Smooth muscle cell (in vitro differentiated cells): ENCODE data around the gene EXD2. TPM values are rescaled to one million over a fixed set of nuclear protein-coding genes. Genes with fewer than 3 reads are reported as not detected.

Source experiments
- DNase-seq: peaks from one replicate; lab custom pipeline; 2025; ENCODE audit not compliant: unreplicated experiment; lab: John Stamatoyannopoulos, UW
- H2AFZ ChIP-seq: fragments of 200-600 bp; sonication (generic); 2 replicates; pipeline ENCODE4 v1.6.0; 2016; ENCODE audit warnings: antibody characterized with exemption, low read depth, mild to moderate bottlenecking
- H3F3A ChIP-seq: fragments of 200-600 bp; sonication (generic); 2 replicates; pipeline ENCODE4 v1.6.0; 2017; ENCODE audit warnings: antibody characterized with exemption, low read depth
- H3K27ac ChIP-seq: fragments of 200-600 bp; sonication (generic); 2 replicates; pipeline ENCODE4 v1.5.1; 2016; ENCODE audit warnings: low read depth, mild to moderate bottlenecking
- H3K27me3 ChIP-seq: fragments of 200-600 bp; sonication (generic); 2 replicates; pipeline ENCODE4 v1.6.1; 2016; ENCODE audit warnings: low read depth, mild to moderate bottlenecking
- H3K36me3 ChIP-seq: fragments of 200-600 bp; sonication (generic); 2 replicates; pipeline ENCODE4 v1.5.1; 2016; ENCODE audit warnings: low read depth
- H3K4me1 ChIP-seq: fragments of 200-600 bp; sonication (generic); 2 replicates; pipeline ENCODE4 v1.5.1; 2016; ENCODE audit warnings: low read depth
- H3K4me2 ChIP-seq: fragments of 200-600 bp; sonication (generic); 2 replicates; pipeline ENCODE4 v1.6.0; 2016; ENCODE audit warnings: mild to moderate bottlenecking
- H3K4me3 ChIP-seq: fragments of 200-600 bp; sonication (generic); 2 replicates; pipeline ENCODE4 v1.5.1; 2016; ENCODE audit warnings: mild to moderate bottlenecking
- H3K79me2 ChIP-seq: fragments of 200-600 bp; sonication (generic); 2 replicates; pipeline ENCODE4 v1.6.0; 2016; ENCODE audit warnings: low read depth, mild to moderate bottlenecking
- H3K9ac ChIP-seq: fragments of 200-600 bp; sonication (generic); 2 replicates; pipeline ENCODE4 v1.6.0; 2016; ENCODE audit warnings: low read depth
- H3K9me3 ChIP-seq: fragments of 200-600 bp; sonication (generic); replicated peaks from 2 replicates; pipeline ENCODE4 v1.5.1; 2016; ENCODE audit warnings: low read depth
- H4K20me1 ChIP-seq: fragments of 200-600 bp; sonication (generic); 2 replicates; pipeline ENCODE4 v1.6.0; 2016; ENCODE audit warnings: low read depth
- WGBS: methylation state at CpG from one replicate; pipeline ENCODE4 v1.1.7; 2016; ENCODE audit warnings: low lambda C conversion rate; 5-methylcytosine and 5-hydroxymethylcytosine counted together
- polyA plus RNA-seq: library from polyadenylated mRNA; unstranded; fragments of >200 nt; fragmentation: Nextera tagmentation; extraction: Ambion mirVana; gene quantifications from 2 replicates; pipeline ENCODE4 v1.2.1, GENCODE V29; 2016
- total RNA-seq: library from RNA; depleted of rRNA; stranded (reverse); fragments of >200 nt; gene quantifications from 2 replicates; pipeline ENCODE4 v1.2.3, GENCODE V29; 2014
- TF ChIP-seq, protein P1 (sequence below): fragments of 200-600 bp; sonication (generic); IDR thresholded peaks from 2 replicates; pipeline ENCODE4 v1.5.1; 2017; ENCODE audit warnings: borderline replicate concordance, mild to moderate bottlenecking, antibody characterized with exemption; ENCODE audit not compliant: insufficient read depth, poor library complexity, severe bottlenecking

EXD2 gene
- total and polyA plus RNA-seq, 2 experiments from 2014 or later = 12.0 to 12.5 TPM

DNA sequence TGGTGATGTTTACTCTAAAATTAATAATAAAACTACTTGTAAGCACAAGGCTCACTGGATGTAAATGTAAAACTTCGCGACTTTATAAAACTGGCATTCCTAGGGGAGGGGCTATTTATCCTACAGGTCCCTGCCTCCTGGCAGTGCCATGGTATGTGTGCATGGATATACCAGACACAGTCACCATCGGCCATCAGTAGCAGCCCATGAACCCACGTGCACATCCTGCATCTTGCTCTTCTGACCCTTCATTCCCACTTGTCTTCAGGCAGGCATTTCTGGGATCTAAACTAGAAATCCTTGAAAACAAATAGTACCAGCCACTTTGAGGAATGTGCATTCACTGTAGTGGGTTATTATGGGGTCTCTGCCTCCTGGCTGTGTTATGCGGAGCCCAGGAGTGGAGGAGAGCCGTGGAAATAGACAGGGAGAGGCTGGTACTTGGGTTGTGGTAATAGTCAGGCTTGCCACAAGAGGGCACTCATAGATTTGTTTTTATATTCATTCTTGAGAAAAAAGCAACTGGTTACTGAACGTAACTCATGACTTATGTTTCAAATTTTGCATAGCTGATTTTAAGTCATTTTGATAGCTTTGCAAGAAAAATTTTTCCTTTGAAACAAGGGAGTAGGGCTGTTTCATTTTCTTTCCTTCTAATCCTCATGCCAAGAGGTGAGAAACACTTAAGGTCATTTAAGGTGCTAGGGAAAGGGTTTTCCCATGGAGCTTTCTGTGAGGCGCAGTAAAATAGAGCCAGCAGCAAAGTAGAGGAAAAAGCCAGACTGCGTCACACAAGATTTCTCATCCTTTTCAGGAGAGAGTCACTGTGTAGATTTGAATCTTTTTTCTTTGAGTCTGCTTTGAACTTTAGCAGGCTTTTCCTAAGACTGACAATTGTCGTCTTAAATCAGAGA lies 51.3 kb downstream of the EXD2 start:
- Histone ChIP-seq H3K4me3 (no peak overlapping the region), H3K9me3 (no peaks in the 10 kb centered on the region), H2AFZ (no peak overlapping the region), H3K36me3 (peaks cover 11% of the 10 kb centered on the region), H3K79me2 (no peaks in the 10 kb centered on the region), H3K4me2 (no peak overlapping the region), H3K4me1 (no peaks in the 10 kb centered on the region), H3K27me3 (no peaks in the 10 kb centered on the region), H3K27ac (no peak overlapping the region), H3K9ac (no peak overlapping the region), H3F3A (no peaks in the 10 kb centered on the region), H4K20me1 (no peaks in the 10 kb centered on the region)
- no peak for DNase-seq
- WGBS = 76% methylated on average over 10 of the region's 10 CpGs
- TF ChIP-seq, protein P1, sequence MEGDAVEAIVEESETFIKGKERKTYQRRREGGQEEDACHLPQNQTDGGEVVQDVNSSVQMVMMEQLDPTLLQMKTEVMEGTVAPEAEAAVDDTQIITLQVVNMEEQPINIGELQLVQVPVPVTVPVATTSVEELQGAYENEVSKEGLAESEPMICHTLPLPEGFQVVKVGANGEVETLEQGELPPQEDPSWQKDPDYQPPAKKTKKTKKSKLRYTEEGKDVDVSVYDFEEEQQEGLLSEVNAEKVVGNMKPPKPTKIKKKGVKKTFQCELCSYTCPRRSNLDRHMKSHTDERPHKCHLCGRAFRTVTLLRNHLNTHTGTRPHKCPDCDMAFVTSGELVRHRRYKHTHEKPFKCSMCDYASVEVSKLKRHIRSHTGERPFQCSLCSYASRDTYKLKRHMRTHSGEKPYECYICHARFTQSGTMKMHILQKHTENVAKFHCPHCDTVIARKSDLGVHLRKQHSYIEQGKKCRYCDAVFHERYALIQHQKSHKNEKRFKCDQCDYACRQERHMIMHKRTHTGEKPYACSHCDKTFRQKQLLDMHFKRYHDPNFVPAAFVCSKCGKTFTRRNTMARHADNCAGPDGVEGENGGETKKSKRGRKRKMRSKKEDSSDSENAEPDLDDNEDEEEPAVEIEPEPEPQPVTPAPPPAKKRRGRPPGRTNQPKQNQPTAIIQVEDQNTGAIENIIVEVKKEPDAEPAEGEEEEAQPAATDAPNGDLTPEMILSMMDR = peak; percentile 70

DNA sequence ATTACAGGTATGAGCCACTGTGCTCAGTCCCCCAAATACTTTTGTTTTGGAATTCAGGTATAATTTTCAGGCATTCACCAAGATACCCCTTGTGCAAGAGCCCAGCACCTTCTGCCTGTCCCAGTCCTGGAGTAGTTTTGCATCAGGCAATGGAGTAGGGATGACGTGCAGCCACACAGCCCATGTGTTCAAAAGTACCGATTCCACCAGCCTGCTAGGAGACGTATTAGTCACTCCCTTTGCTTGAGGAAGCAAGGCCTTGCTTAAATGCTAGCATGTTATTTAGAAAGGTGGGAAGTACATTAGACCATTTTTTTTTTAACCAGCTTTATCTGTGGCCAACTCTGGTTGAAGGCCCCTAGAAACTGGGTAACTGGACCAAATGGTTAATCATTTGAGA lies 53.6 kb downstream of the EXD2 start:
- 84% methylated on average over 3 of the region's 3 CpGs for WGBS
- H3K4me2 ChIP-seq = no peak overlapping the region
- no peaks in the 10 kb centered on the region for H3F3A ChIP-seq
- H3K27me3 ChIP-seq = no peaks in the 10 kb centered on the region
- no peaks in the 10 kb centered on the region for H3K36me3 ChIP-seq
- no peak for DNase-seq
- no peak overlapping the region for H2AFZ ChIP-seq
- no peak overlapping the region for H3K27ac ChIP-seq
- H3K79me2 ChIP-seq = no peaks in the 10 kb centered on the region
- TF ChIP-seq, protein P1 = no peak
- H3K9me3 ChIP-seq = no peaks in the 10 kb centered on the region
- H3K4me1 ChIP-seq = no peaks in the 10 kb centered on the region
- H3K9ac ChIP-seq = no peak overlapping the region
- no peak overlapping the region for H3K4me3 ChIP-seq
- H4K20me1 ChIP-seq = no peaks in the 10 kb centered on the region

DNA sequence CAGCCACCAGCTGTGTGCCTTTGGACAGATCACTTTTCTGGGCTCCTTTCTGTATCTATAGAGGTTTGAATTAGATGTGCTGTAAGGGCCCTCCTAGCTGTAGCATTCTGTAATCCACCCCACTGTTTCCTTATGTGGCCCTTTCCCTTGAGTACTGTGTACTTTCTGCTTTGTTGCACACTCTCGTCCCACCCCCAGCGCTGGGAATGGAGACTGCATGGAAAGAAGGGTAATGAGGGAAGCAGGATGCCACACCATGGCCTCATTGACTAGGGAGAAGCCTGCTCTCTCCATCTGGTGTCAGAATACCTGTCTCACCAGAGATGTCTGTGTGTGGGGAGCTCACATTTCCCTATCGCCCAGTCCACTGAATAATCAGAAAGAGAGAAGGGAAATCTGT lies 55.0 kb downstream of the EXD2 start:
- Histone ChIP-seq H3F3A (no peaks in the 10 kb centered on the region), H3K9me3 (no peaks in the 10 kb centered on the region), H3K27ac (no peak overlapping the region), H3K9ac (no peak overlapping the region), H3K79me2 (no peaks in the 10 kb centered on the region), H3K4me1 (no peaks in the 10 kb centered on the region), H4K20me1 (no peaks in the 10 kb centered on the region), H3K4me2 (no peak overlapping the region), H3K27me3 (no peaks in the 10 kb centered on the region), H2AFZ (no peak overlapping the region), H3K4me3 (no peak overlapping the region), H3K36me3 (no peaks in the 10 kb centered on the region)
- DNase-seq = no peak
- 94% methylated on average over 3 of the region's 3 CpGs for WGBS
- TF ChIP-seq, protein P1 = no peak
